Ishikawa (cell line): Measurements from ENCODE around the gene SEC24D.

Experiments
- CREB1 ChIP-seq: IDR thresholded peaks from 2 replicates; pipeline ENCODE4 v1.6.1; 2012; ENCODE audit warnings: low read depth
- EGR1 ChIP-seq: IDR thresholded peaks from 2 replicates; pipeline ENCODE4 v1.6.1; 2012
- NFIC ChIP-seq: IDR thresholded peaks from 2 replicates; pipeline ENCODE4 v1.6.1; 2012
- RAD21 ChIP-seq: IDR thresholded peaks from 2 replicates; pipeline ENCODE4 v1.6.1; 2012; ENCODE audit warnings: low read depth
- REST ChIP-seq: IDR thresholded peaks from 2 replicates; pipeline ENCODE4 v1.6.1; 2012; ENCODE audit warnings: low read depth, mild to moderate bottlenecking
- TEAD4 ChIP-seq: IDR thresholded peaks from 2 replicates; pipeline ENCODE4 v1.6.1; 2012

GRCh38 chr4:118745357-118745756 lies 90.6 kb downstream of the SEC24D start:
- TF ChIP-seq RAD21 (no peak), CREB1 (no peak), REST (no peak), NFIC (no peak), TEAD4 (no peak), EGR1 (no peak)
